Endodermal cell (in vitro differentiated cells): ENCODE results near the gene CLECL1. TPM values are rescaled to one million over a fixed set of nuclear protein-coding genes. Genes with fewer than 3 reads are reported as not detected.

Source experiments
- DNase-seq: peaks from one replicate; pipeline ENCODE4 v3.0.0-alpha.2; 2017
- H3K27ac ChIP-seq: 2 replicates; pipeline ENCODE4 v1.5.1; 2013; ENCODE audit warnings: mild to moderate bottlenecking, low read depth, low read length, moderate library complexity
- H3K27me3 ChIP-seq: 2 replicates; pipeline ENCODE4 v1.6.1; 2013; ENCODE audit warnings: mild to moderate bottlenecking, low read length, moderate library complexity; ENCODE audit not compliant: insufficient read depth, control insufficient read depth, poor library complexity, severe bottlenecking
- H3K36me3 ChIP-seq: 2 replicates; pipeline ENCODE4 v1.7.0; 2013; ENCODE audit warnings: mild to moderate bottlenecking, low read length, moderate library complexity; ENCODE audit not compliant: control insufficient read depth, insufficient read depth
- H3K4me1 ChIP-seq: one replicate; pipeline ENCODE4 v1.7.0; 2013; ENCODE audit warnings: low read length; ENCODE audit not compliant: control insufficient read depth, insufficient read depth
- H3K4me3 ChIP-seq: 2 replicates; pipeline ENCODE4 v1.5.1; 2013; ENCODE audit warnings: mild to moderate bottlenecking, low read length, moderate library complexity
- H3K9ac ChIP-seq: 2 replicates; pipeline ENCODE4 v1.6.1; 2013; ENCODE audit warnings: mild to moderate bottlenecking, low read length, moderate library complexity; ENCODE audit not compliant: poor library complexity, severe bottlenecking; ENCODE audit errors: extremely low read depth
- H3K9me3 ChIP-seq: 2 replicates; pipeline ENCODE4 v1.6.1; 2013; ENCODE audit warnings: mild to moderate bottlenecking, low read length, moderate library complexity; ENCODE audit not compliant: control insufficient read depth
- H3K27ac Mint-ChIP-seq: 2 replicates; pipeline ENCODE4 v1.8.0; 2020; ENCODE audit warnings: mixed read lengths
- H3K27me3 Mint-ChIP-seq: 2 replicates; pipeline ENCODE4 v1.8.0; 2021; ENCODE audit warnings: mild to moderate bottlenecking, mixed read lengths; ENCODE audit not compliant: insufficient read depth
- H3K36me3 Mint-ChIP-seq: 2 replicates; pipeline ENCODE4 v1.8.0; 2020; ENCODE audit warnings: low read depth, mixed read lengths
- H3K4me1 Mint-ChIP-seq: 2 replicates; pipeline ENCODE4 v1.8.0; 2020; ENCODE audit warnings: mixed read lengths
- H3K4me3 Mint-ChIP-seq: 2 replicates; pipeline ENCODE4 v1.8.0; 2020; ENCODE audit warnings: mild to moderate bottlenecking, moderate library complexity, mixed read lengths
- H3K9me3 Mint-ChIP-seq: 2 replicates; pipeline ENCODE4 v1.8.0; 2020; ENCODE audit warnings: mild to moderate bottlenecking, mixed read lengths
- WGBS, 2 experiments: methylation state at CpG; one replicate each; pipeline versions ENCODE4 v1.1.5 to v1.1.7; 2013; ENCODE audit warnings: missing lambda C conversion rate in 2 of 2, mixed read lengths in 1 of 2; ENCODE audit not compliant: insufficient coverage in 1 of 2, insufficient read length in 1 of 2; 5-methylcytosine and 5-hydroxymethylcytosine counted together
- total RNA-seq, 2 donors: library from RNA; stranded (reverse); fragmentation: NEBNext Ultra II Directional in 1 of 2; extraction: Animal tissue kit (Norgen Biotek cat#: 25700) in 1 of 2; gene quantifications; 2 replicates in 1 of 2; 3 replicates in 1 of 2; pipeline ENCODE4 v1.2.1, GENCODE V29; 2021
- TF ChIP-seq, protein P1 (sequence below): fragments of 200-600 bp; sonication (generic); conservative IDR thresholded peaks from 2 replicates; pipeline ENCODE4 v1.5.0; 2021; ENCODE audit warnings: antibody characterized with exemption, mild to moderate bottlenecking

CLECL1 gene
- total RNA-seq, 2 donors from 2014 or later: not detected

DNA sequence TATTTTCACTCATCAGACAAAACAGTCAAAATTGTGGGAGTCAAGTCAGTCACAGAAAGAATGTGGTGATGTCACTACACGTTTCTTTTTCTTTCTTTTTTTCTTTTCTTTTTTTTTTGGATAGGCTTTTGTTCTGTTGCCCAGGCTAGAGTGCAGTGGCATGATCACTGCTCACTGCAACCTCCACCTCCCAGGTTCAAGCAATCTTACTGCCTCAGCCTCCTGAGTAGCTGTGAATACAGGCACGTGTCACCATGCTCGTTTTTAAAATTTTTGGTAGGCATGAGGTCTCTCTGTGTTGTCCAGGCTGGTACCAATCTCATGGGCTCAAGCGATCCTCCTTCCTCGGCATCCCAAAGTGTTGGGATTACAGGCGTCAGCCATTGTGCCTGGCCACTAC lies 2.3 kb downstream of the CLECL1 start:
- Histone ChIP-seq H3K27me3 (no peaks in the 10 kb centered on the region), H3K9ac (no peak overlapping the region), H3K4me1 (no peaks in the 10 kb centered on the region), H3K4me3 (no peak overlapping the region), H3K9me3 (no peaks in the 10 kb centered on the region), H3K27ac (no peak overlapping the region), H3K36me3 (no peaks in the 10 kb centered on the region)
- Mint-ChIP-seq H3K4me1 (no peaks in the 10 kb centered on the region), H3K27me3 (no peaks in the 10 kb centered on the region), H3K36me3 (no peaks in the 10 kb centered on the region), H3K27ac (no peak overlapping the region), H3K4me3 (no peak overlapping the region), H3K9me3 (no peaks in the 10 kb centered on the region)
- WGBS, 2 experiments: 84 to 85% methylated on average over 5 to 6 of the region's 6 CpGs
- TF ChIP-seq, protein P1, sequence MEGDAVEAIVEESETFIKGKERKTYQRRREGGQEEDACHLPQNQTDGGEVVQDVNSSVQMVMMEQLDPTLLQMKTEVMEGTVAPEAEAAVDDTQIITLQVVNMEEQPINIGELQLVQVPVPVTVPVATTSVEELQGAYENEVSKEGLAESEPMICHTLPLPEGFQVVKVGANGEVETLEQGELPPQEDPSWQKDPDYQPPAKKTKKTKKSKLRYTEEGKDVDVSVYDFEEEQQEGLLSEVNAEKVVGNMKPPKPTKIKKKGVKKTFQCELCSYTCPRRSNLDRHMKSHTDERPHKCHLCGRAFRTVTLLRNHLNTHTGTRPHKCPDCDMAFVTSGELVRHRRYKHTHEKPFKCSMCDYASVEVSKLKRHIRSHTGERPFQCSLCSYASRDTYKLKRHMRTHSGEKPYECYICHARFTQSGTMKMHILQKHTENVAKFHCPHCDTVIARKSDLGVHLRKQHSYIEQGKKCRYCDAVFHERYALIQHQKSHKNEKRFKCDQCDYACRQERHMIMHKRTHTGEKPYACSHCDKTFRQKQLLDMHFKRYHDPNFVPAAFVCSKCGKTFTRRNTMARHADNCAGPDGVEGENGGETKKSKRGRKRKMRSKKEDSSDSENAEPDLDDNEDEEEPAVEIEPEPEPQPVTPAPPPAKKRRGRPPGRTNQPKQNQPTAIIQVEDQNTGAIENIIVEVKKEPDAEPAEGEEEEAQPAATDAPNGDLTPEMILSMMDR: no peak
- DNase-seq: no peak

DNA sequence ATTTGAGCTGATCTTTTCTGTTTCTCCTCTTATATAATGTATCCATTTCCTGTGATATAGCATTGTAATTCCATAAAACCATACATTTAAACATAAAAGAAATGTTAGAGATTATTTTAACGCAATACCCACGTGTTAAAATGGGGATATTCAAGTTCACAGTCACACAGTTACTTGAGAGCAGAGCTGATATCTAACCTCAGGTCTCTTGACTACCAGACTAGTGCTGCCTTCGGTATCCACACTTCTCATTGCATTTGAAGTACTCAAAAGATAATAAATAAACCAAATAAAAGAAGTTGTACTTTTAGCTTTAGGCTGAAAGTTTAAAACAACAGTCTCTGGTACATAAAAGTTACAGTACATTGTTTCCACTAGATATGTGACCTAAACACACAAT lies 2.9 kb downstream of the CLECL1 start:
- Mint-ChIP-seq H3K36me3 (no peaks in the 10 kb centered on the region), H3K9me3 (no peaks in the 10 kb centered on the region), H3K4me1 (no peaks in the 10 kb centered on the region), H3K27ac (no peak overlapping the region), H3K4me3 (no peak overlapping the region), H3K27me3 (no peaks in the 10 kb centered on the region)
- TF ChIP-seq, protein P1: no peak
- Histone ChIP-seq H3K4me1 (no peaks in the 10 kb centered on the region), H3K27me3 (no peaks in the 10 kb centered on the region), H3K27ac (no peak overlapping the region), H3K9me3 (no peaks in the 10 kb centered on the region), H3K4me3 (no peak overlapping the region), H3K36me3 (no peaks in the 10 kb centered on the region), H3K9ac (no peak overlapping the region)
- no peak for DNase-seq
- 92% methylated on average over 3 of the region's 3 CpGs; no CpG with 5 or more reads in 1 of the 2 experiments for WGBS, 2 experiments

DNA sequence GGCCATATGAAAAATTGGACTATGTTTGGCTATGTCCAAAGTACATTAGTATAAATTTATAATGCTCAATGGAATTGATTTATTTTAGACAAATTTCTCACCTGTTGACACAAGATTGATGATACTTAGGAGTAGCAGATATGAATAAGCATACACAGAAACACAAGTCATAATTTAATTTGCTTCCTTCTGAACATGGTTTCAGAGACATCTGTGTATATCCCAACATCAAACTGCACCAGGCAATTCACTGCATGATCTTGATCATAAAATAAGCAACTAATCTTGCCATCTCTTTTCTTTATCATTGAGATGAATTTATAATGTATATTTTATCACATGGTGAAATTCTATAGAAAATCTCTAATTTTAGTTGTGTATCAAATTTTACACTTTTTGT lies 3.8 kb downstream of the CLECL1 start:
- H3K36me3 ChIP-seq: no peaks in the 10 kb centered on the region
- no peaks in the 10 kb centered on the region for H3K36me3 Mint-ChIP-seq
- no peaks in the 10 kb centered on the region for H3K4me1 Mint-ChIP-seq
- H3K27me3 Mint-ChIP-seq: no peaks in the 10 kb centered on the region
- DNase-seq: no peak
- TF ChIP-seq, protein P1: no peak
- no peaks in the 10 kb centered on the region for H3K27me3 ChIP-seq
- no peak overlapping the region for H3K27ac ChIP-seq
- H3K9me3 Mint-ChIP-seq: no peaks in the 10 kb centered on the region
- H3K9ac ChIP-seq: no peak overlapping the region
- no peak overlapping the region for H3K27ac Mint-ChIP-seq
- H3K4me1 ChIP-seq: no peaks in the 10 kb centered on the region
- no peak overlapping the region for H3K4me3 Mint-ChIP-seq
- no peak overlapping the region for H3K4me3 ChIP-seq
- no peaks in the 10 kb centered on the region for H3K9me3 ChIP-seq
